Glutamatergic neuron (in vitro differentiated cells): ENCODE data around the gene TSPAN14. TPM values are rescaled to one million over a fixed set of nuclear protein-coding genes. Genes with fewer than 3 reads are reported as not detected.

Source experiments
- DNase-seq: peaks from one replicate; pipeline ENCODE4 v3.0.0; 2022
- H3K27ac Mint-ChIP-seq: one replicate; pipeline ENCODE4 v1.8.0; 2020; ENCODE audit warnings: mild to moderate bottlenecking, mixed read lengths, inconsistent platforms; ENCODE audit not compliant: unreplicated experiment
- H3K27me3 Mint-ChIP-seq: one replicate; pipeline ENCODE4 v1.8.0; 2020; ENCODE audit warnings: mild to moderate bottlenecking, moderate library complexity, mixed read lengths, inconsistent platforms; ENCODE audit not compliant: unreplicated experiment
- H3K36me3 Mint-ChIP-seq: one replicate; pipeline ENCODE4 v1.8.0; 2020; ENCODE audit warnings: mild to moderate bottlenecking, mixed read lengths, inconsistent platforms; ENCODE audit not compliant: unreplicated experiment
- H3K4me1 Mint-ChIP-seq: one replicate; pipeline ENCODE4 v1.8.0; 2020; ENCODE audit warnings: mild to moderate bottlenecking, low read depth, mixed read lengths, inconsistent platforms; ENCODE audit not compliant: unreplicated experiment
- H3K4me3 Mint-ChIP-seq: one replicate; pipeline ENCODE4 v1.8.0; 2020; ENCODE audit warnings: mild to moderate bottlenecking, mixed read lengths, inconsistent platforms; ENCODE audit not compliant: unreplicated experiment
- H3K9me3 Mint-ChIP-seq: one replicate; pipeline ENCODE4 v1.8.0; 2020; ENCODE audit warnings: mild to moderate bottlenecking, moderate library complexity, mixed read lengths, inconsistent platforms; ENCODE audit not compliant: unreplicated experiment
- CTCF ChIP-seq: fragments of 200-600 bp; sonication (generic); IDR thresholded peaks from one replicate; pipeline ENCODE4 v1.5.0; 2021; ENCODE audit not compliant: partially characterized antibody, unreplicated experiment
- total RNA-seq: library from RNA; stranded (reverse); fragmentation: NEBNext Ultra II Directional; extraction: Animal tissue kit (Norgen Biotek cat#: 25700); gene quantifications from one replicate; pipeline ENCODE4 v1.2.1, GENCODE V29; 2021; ENCODE audit not compliant: unreplicated experiment

Gene TSPAN14
- total RNA-seq, 1 donor from 2014 or later = 141 TPM

- Mint-ChIP-seq H3K4me1 (peaks cover 14% of the 10 kb centered on the region), H3K9me3 (peaks cover 5% of the 10 kb centered on the region), H3K36me3 (peaks cover 11% of the 10 kb centered on the region), H3K27me3 (peaks cover 2% of the 10 kb centered on the region), H3K4me3 (peak overlapping the region; percentile 49), H3K27ac (no peak overlapping the region)
- TF ChIP-seq CTCF = no peak
- no peak for DNase-seq
These were observed 82.3 kb downstream of the TSPAN14 start for GRCh38 chr10:80536361-80536835.

- Mint-ChIP-seq H3K4me1 (peaks cover 14% of the 10 kb centered on the region), H3K27me3 (peaks cover 2% of the 10 kb centered on the region), H3K9me3 (peaks cover 5% of the 10 kb centered on the region), H3K4me3 (peak overlapping the region; percentile 49), H3K27ac (no peak overlapping the region), H3K36me3 (peaks cover 10% of the 10 kb centered on the region)
- no peak for DNase-seq
- TF ChIP-seq CTCF = no peak
These were observed 83.1 kb downstream of the TSPAN14 start for GRCh38 chr10:80537086-80537735.

- H3K4me3 Mint-ChIP-seq = peak within 1 kb of the TSS; percentile 49
- H3K36me3 Mint-ChIP-seq = peaks cover 4% of the 10 kb centered on the region
- H3K27me3 Mint-ChIP-seq = peaks cover 2% of the 10 kb centered on the region
- no peak for DNase-seq
- no peak within 1 kb of the TSS for H3K27ac Mint-ChIP-seq
- peaks cover 14% of the 10 kb centered on the region for H3K4me1 Mint-ChIP-seq
- TF ChIP-seq CTCF = no peak
- peaks cover 5% of the 10 kb centered on the region for H3K9me3 Mint-ChIP-seq
These were observed 83.8 kb downstream of the TSPAN14 start, which contains the start of gene SH2D4B for GRCh38 chr10:80537736-80538480. SH2D4B (plus strand) TSS chr10:80537902; CDS start chr10:80538332, 430 bp downstream.

- H3K9me3 Mint-ChIP-seq = peaks cover 5% of the 10 kb centered on the region
- no peak overlapping the region for H3K27ac Mint-ChIP-seq
- peaks cover 14% of the 10 kb centered on the region for H3K4me1 Mint-ChIP-seq
- peaks cover 2% of the 10 kb centered on the region for H3K27me3 Mint-ChIP-seq
- H3K36me3 Mint-ChIP-seq = peaks cover 4% of the 10 kb centered on the region
- no peak for TF ChIP-seq CTCF
- DNase-seq = no peak
- H3K4me3 Mint-ChIP-seq = no peak overlapping the region
These were observed 84.5 kb downstream of the TSPAN14 start for GRCh38 chr10:80538481-80539185.
